ENCODE data around the gene CEP72.
"Not testable (repeated sequence)": the region's sequence is repeated elsewhere in the genome, so short reads cannot be mapped to it uniquely, and the experiment has no call there.

Gene CEP72

GRCh38 chr5:604391-604831, 7.7 kb upstream of the CEP72 start:
- Histone ChIP-seq H3K4me1 (ENCODE audit: control insufficient read depth, insufficient read depth, low read length) (peaks cover 43% of the 10 kb centered on the region), H3K27me3 (ENCODE audit: control insufficient read depth, insufficient read depth, low read length) (peaks cover 27% of the 10 kb centered on the region), H3K36me3 (ENCODE audit: control insufficient read depth, insufficient read depth, low read length) (no peaks in the 10 kb centered on the region), H3K4me3 (ENCODE audit: low read length) (no peak overlapping the region), H3K9me3 (ENCODE audit: control insufficient read depth, low read length) (no peaks in the 10 kb centered on the region), H3K9ac (ENCODE audit: low read length) (no peak overlapping the region)

DNA sequence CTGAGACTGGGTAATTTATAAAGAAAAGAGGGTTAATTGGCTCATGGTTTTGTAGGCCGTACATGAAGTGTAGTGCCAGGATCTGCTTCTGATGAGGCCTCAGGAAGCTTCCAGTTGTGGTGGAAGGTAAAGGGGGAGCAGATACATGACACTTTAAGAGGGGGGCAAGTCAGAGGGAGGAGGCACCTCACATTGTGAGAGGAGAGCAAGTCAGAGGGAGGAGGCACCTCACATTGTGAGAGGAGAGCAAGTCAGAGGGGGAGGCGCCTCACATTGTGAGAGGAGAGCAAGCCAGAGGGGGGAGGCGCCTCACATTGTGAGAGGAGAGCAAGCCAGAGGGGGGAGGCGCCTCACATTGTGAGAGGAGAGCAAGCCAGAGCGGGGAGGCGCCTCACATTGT, 7.0 kb upstream of the CEP72 start:
- H3K36me3 ChIP-seq (ENCODE audit: control insufficient read depth, insufficient read depth, low read length); H3K9ac ChIP-seq (ENCODE audit: low read length); H3K9me3 ChIP-seq (ENCODE audit: control insufficient read depth, low read length); H3K4me3 ChIP-seq (ENCODE audit: low read length): not testable (repeated sequence)
- Histone ChIP-seq H3K4me1 (ENCODE audit: control insufficient read depth, insufficient read depth, low read length) (peaks cover 43% of the 10 kb centered on the region), H3K27me3 (ENCODE audit: control insufficient read depth, insufficient read depth, low read length) (peaks cover 27% of the 10 kb centered on the region)

DNA sequence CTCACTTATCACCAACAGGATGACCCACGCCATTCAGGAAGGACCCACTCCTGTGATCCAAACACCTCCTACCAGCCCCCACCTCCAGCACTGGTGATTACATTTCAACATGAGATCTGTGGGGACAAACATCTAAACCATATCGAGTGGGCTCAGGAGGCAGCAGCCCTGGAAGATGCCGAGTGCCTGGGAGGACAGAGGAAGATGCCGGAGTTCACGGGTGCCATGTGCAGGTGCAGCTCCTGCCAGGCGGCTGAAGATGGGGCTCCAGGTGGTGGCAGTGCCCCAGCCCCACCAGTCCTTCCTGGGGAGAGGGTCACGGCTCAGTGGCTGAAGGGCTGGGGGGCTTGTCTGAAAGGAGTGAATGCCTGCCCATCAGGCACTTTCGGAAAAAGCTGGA, 6.1 kb upstream of the CEP72 start:
- Histone ChIP-seq H3K4me3 (ENCODE audit: low read length) (no peak overlapping the region), H3K36me3 (ENCODE audit: control insufficient read depth, insufficient read depth, low read length) (no peaks in the 10 kb centered on the region), H3K27me3 (ENCODE audit: control insufficient read depth, insufficient read depth, low read length) (peaks cover 24% of the 10 kb centered on the region), H3K4me1 (ENCODE audit: control insufficient read depth, insufficient read depth, low read length) (peaks cover 37% of the 10 kb centered on the region), H3K9me3 (ENCODE audit: control insufficient read depth, low read length) (no peaks in the 10 kb centered on the region), H3K9ac (ENCODE audit: low read length) (no peak overlapping the region)

- Histone ChIP-seq H3K9ac (ENCODE audit: low read length) (no peak overlapping the region), H3K4me3 (ENCODE audit: low read length) (no peak overlapping the region), H3K27me3 (ENCODE audit: control insufficient read depth, insufficient read depth, low read length) (peaks cover 20% of the 10 kb centered on the region), H3K4me1 (ENCODE audit: control insufficient read depth, insufficient read depth, low read length) (peaks cover 35% of the 10 kb centered on the region), H3K9me3 (ENCODE audit: control insufficient read depth, low read length) (no peaks in the 10 kb centered on the region), H3K36me3 (ENCODE audit: control insufficient read depth, insufficient read depth, low read length) (no peaks in the 10 kb centered on the region)
Measured at GRCh38 chr5:606526-607399, 5.4 kb upstream of the CEP72 start.

DNA sequence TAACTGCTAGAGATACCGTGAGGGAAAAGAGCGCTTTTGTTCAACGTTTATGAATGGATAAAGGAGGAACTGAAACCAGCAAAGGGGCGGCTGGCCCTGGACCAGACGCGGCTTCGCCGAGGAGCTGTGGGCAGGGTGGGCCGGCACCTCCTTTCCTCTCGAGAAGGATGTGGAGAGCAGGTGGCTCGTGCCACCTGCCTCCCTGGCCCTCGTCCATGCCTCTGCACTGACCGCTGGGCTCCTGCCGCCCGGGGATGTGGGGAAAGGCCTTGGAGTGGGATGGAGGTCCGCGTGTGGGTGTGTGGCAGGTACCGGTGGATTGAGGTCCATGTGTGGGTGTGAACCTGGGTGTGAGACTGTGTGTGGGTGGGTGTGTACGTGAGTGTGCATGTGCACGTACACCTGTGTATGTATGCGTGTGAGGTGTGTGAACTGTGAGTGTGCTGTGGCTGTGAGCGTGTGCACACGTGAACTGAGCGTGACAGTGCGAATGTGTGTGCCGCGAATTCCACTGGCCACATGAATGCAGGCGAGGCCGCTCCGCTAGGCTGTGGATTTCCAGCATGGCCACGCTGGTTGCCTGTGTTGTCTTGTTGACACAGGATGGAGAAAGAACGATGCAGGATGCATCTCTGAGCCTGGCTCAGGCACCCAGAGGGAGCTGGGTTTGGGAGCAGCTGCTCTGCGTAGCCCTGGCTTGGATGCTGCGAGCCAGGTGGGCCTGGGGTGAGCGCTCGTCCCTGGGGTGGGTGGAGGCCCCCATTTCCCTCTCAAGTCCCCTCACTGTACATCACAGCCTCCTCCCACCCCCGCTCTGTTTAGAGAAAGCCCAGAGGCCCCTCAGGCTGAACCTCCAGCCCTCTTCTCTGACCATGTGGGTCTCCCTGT, 4.4 kb upstream of the CEP72 start:
- Histone ChIP-seq H3K4me1 (ENCODE audit: control insufficient read depth, insufficient read depth, low read length) (peaks cover 30% of the 10 kb centered on the region), H3K27me3 (ENCODE audit: control insufficient read depth, insufficient read depth, low read length) (peaks cover 14% of the 10 kb centered on the region), H3K9ac (ENCODE audit: low read length) (no peak overlapping the region), H3K4me3 (ENCODE audit: low read length) (no peak overlapping the region), H3K36me3 (ENCODE audit: control insufficient read depth, insufficient read depth, low read length) (no peaks in the 10 kb centered on the region), H3K9me3 (ENCODE audit: control insufficient read depth, low read length) (peaks cover 2% of the 10 kb centered on the region)

- Histone ChIP-seq H3K9me3 (ENCODE audit: control insufficient read depth, low read length) (peaks cover 5% of the 10 kb centered on the region), H3K9ac (ENCODE audit: low read length) (no peak overlapping the region)
Measured at GRCh38 chr5:608429-609370, 3.4 kb upstream of the CEP72 start.

DNA sequence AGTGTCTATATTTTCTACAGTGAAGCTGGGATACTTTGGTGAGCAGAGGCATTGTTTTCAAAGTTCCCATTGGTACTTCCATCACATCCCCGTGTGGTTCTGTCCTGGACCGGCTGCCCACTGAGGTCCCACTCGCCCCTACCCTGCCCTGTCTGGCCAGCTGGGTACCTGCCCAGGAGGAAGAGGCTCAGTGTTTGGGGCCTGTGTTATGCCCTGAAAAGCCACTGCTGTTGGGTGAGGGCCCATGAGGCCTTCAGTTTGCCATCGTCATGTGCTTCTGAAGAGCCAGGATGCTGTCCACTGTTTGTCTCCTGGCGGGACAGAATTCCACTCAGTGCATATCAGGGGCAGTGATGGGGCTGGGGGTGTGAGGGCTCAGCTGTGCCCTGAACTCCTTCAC, 2.6 kb upstream of the CEP72 start:
- Histone ChIP-seq H3K27me3 (ENCODE audit: control insufficient read depth, insufficient read depth, low read length) (peaks cover 9% of the 10 kb centered on the region), H3K4me1 (ENCODE audit: control insufficient read depth, insufficient read depth, low read length) (peaks cover 25% of the 10 kb centered on the region), H3K9me3 (ENCODE audit: control insufficient read depth, low read length) (peaks cover 5% of the 10 kb centered on the region), H3K36me3 (ENCODE audit: control insufficient read depth, insufficient read depth, low read length) (no peaks in the 10 kb centered on the region), H3K4me3 (ENCODE audit: low read length) (no peak overlapping the region), H3K9ac (ENCODE audit: low read length) (no peak overlapping the region)

More at GRCh38 chr5:608429-609370, 3.4 kb upstream of the CEP72 start:
- Histone ChIP-seq H3K4me3 (ENCODE audit: low read length) (no peak overlapping the region), H3K36me3 (ENCODE audit: control insufficient read depth, insufficient read depth, low read length) (no peaks in the 10 kb centered on the region), H3K4me1 (ENCODE audit: control insufficient read depth, insufficient read depth, low read length) (peaks cover 25% of the 10 kb centered on the region), H3K27me3 (ENCODE audit: control insufficient read depth, insufficient read depth, low read length) (peaks cover 12% of the 10 kb centered on the region)

GRCh38 chr5:610011-610743, 2.0 kb upstream of the CEP72 start:
- Histone ChIP-seq H3K4me1 (ENCODE audit: control insufficient read depth, insufficient read depth, low read length) (peaks cover 29% of the 10 kb centered on the region), H3K27me3 (ENCODE audit: control insufficient read depth, insufficient read depth, low read length) (peaks cover 9% of the 10 kb centered on the region), H3K9me3 (ENCODE audit: control insufficient read depth, low read length) (peaks cover 5% of the 10 kb centered on the region), H3K9ac (ENCODE audit: low read length) (no peak overlapping the region), H3K4me3 (ENCODE audit: low read length) (no peak overlapping the region), H3K36me3 (ENCODE audit: control insufficient read depth, insufficient read depth, low read length) (no peaks in the 10 kb centered on the region)

DNA sequence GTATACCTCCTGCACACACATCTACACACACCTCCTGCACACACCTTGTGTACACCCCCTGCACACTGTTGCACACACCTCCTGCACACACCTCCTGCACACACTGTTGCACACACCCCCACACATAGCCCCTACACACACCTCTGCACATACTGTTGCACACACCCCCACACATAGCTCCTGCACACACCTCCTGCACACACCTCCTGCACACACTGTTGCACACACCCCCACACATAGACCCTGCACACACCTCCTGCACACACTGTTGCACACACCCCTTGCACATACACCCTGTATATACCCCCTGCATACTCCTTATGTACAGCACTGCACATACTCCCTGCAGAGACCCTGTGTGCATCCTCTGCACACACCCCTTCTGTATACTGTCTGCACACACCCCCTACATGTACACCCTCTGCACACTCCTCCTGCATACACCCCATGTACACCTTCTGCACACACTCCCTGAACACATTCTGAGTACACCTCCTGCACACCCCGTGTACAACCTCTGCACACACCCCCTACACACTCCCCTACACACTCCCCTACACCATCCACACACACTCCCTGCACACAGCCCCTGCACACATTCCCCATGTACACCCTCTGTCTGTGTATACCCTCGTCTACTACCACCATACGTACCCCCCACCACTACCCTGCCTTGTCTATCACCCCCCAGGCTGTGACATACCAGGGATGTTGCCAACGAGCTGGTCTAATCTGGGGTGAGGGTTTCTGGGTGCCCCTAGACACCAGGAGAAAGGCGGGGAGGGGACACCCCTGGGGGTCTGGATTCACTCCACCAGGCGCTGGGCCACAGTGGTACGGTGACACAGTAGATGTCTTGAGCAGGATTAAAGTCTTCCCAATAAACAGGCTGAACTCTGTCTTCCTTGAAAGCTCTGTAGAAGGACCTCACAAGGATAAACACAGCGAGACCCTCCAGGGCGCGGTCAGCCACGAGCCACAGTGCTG, 1.1 kb upstream of the CEP72 start:
- Histone ChIP-seq H3K9ac (ENCODE audit: low read length) (peak overlapping the region; percentile 63), H3K9me3 (ENCODE audit: control insufficient read depth, low read length) (peaks cover 5% of the 10 kb centered on the region), H3K4me1 (ENCODE audit: control insufficient read depth, insufficient read depth, low read length) (peaks cover 29% of the 10 kb centered on the region), H3K27me3 (ENCODE audit: control insufficient read depth, insufficient read depth, low read length) (peaks cover 9% of the 10 kb centered on the region), H3K4me3 (ENCODE audit: low read length) (no peak overlapping the region), H3K36me3 (ENCODE audit: control insufficient read depth, insufficient read depth, low read length) (no peaks in the 10 kb centered on the region)

All from mucosa of stomach (tissue), 1 donor.